GM10248 (cell line): ENCODE results near the gene DPY30.
"Not testable (repeated sequence)": the region's sequence is repeated elsewhere in the genome, so short reads cannot be mapped to it uniquely, and the experiment has no call there.

Experiments used
- CTCF ChIA-PET: fragments of 300-600 bp; sonication (Branson Sonifier 250); formaldehyde crosslinking; extraction: SDS; loops from one replicate; lab custom pipeline; 2021; ENCODE audit warnings: antibody characterized with exemption; lab: Yijun Ruan, JAX
- POLR2A ChIA-PET: fragments of 350-650 bp; sonication (Branson Sonifier 250); formaldehyde crosslinking; extraction: SDS; loops from one replicate; lab custom pipeline; 2020; ENCODE audit warnings: antibody characterized with exemption; lab: Yijun Ruan, JAX
- DNase-seq: peaks from one replicate; pipeline ENCODE4 v3.0.0; 2012; ENCODE audit errors: extremely low spot score
- CTCF ChIP-seq: IDR thresholded peaks from 2 replicates; pipeline ENCODE4 v1.5.1; 2012; ENCODE audit warnings: mild to moderate bottlenecking, low read depth; ENCODE audit errors: extremely low read depth, missing control alignments, control extremely low read depth

DPY30 gene

GRCh38 chr2:32051836-32052439, 12.3 kb upstream of the DPY30 start:
- POLR2A ChIA-PET = interaction anchor here (0.5 to 0.6 kb wide), 2 partner anchors 12 to 156 kb away, joined by 4 to 5 read pairs; no protein-coding TSS in a partner anchor

GRCh38 chr2:32043561-32043960, 4.0 kb upstream of the DPY30 start:
- DNase-seq = no peak
- CTCF ChIA-PET = no interaction called here
- POLR2A ChIA-PET = no interaction called here
- TF ChIP-seq CTCF = no peak

More at GRCh38 chr2:32051836-32052439, 12.3 kb upstream of the DPY30 start:
- no peak for DNase-seq
- no peak for TF ChIP-seq CTCF
- CTCF ChIA-PET = interaction anchor here (1.5 kb wide), 1 partner anchor 11 kb away, joined by 6 read pairs; the partner anchor contains the start of gene SPAST

- CTCF ChIA-PET, POLR2A ChIA-PET, DNase-seq: not testable (repeated sequence)
These were observed 5.3 kb downstream of the DPY30 start for GRCh38 chr2:32034198-32034887.

GRCh38 chr2:32018789-32019482, 20.7 kb downstream of the DPY30 start:
- not testable (repeated sequence) for DNase-seq
- POLR2A ChIA-PET = interaction anchor here (0.7 kb wide), 1 partner anchor 773 kb away, joined by 4 read pairs; no protein-coding TSS in a partner anchor
- CTCF ChIA-PET = interaction anchor here (1.5 kb wide), 1 partner anchor 11 kb away, joined by 3 read pairs; no protein-coding TSS in a partner anchor

GRCh38 chr2:32012872-32013271, 26.7 kb downstream of the DPY30 start:
- CTCF ChIA-PET = interaction anchor here (1.0 to 1.7 kb wide), 6 partner anchors 9 to 67 kb away, joined by 3 to 8 read pairs (median 4); partner anchors contain the start of gene DPY30
- POLR2A ChIA-PET = no interaction called here
- no peak for TF ChIP-seq CTCF
- no peak for DNase-seq

GRCh38 chr2:32011485-32011960, 28.1 kb downstream of the DPY30 start:
- no peak for TF ChIP-seq CTCF
- DNase-seq = no peak
- ChIA-PET POLR2A (interaction anchor here (0.6 kb wide), 1 partner anchor 662 kb away, joined by 3 read pairs; no protein-coding TSS in a partner anchor), CTCF (interaction anchor here (1.6 kb wide), 1 partner anchor 13 kb away, joined by 3 read pairs; no protein-coding TSS in a partner anchor)
